ENCODE measurements around the gene MED31. TPM values are rescaled to one million over a fixed set of nuclear protein-coding genes. Genes with fewer than 3 reads are reported as not detected.
"Not testable (repeated sequence)": the region's sequence is repeated elsewhere in the genome, so short reads cannot be mapped to it uniquely, and the experiment has no call there.

The MED31 gene
- total RNA-seq, 1 donor from 2014 or later: 6.7 TPM

- not testable (repeated sequence) for DNase-seq (ENCODE audit: low read depth in 2 of 2)
Measured at GRCh38 chr17:6655732-6656361, 4.4 kb upstream of the MED31 start.

GRCh38 chr17:6654841-6655731, 3.7 kb upstream of the MED31 start:
- peak in 1 of 2 donors; percentile 7 for DNase-seq (ENCODE audit: low read depth in 2 of 2)

GRCh38 chr17:6651919-6652452, 581 bp upstream of the MED31 start:
- DNase-seq (ENCODE audit: low read depth in 2 of 2): peak; percentile 26 to 51

GRCh38 chr17:6648181-6648580, 3.2 kb downstream of the MED31 start:
- DNase-seq (ENCODE audit: low read depth in 2 of 2): peak; percentile 19 to 53

GRCh38 chr17:6643451-6644125, 7.8 kb downstream of the MED31 start:
- no peak for DNase-seq (ENCODE audit: low read depth in 2 of 2)

GRCh38 chr17:6642592-6642991, 8.8 kb downstream of the MED31 start:
- no peak for DNase-seq (ENCODE audit: low read depth in 2 of 2)

GRCh38 chr17:6641247-6641863, 10.1 kb downstream of the MED31 start:
- DNase-seq (ENCODE audit: low read depth in 2 of 2): no peak

- peak; percentile 94 for DNase-seq (ENCODE audit: low read depth in 2 of 2)
Measured at GRCh38 chr17:6640536-6641246, 10.7 kb downstream of the MED31 start, which contains the start of the genes KIAA0753 and TXNDC17. TSS of gene KIAA0753 (minus strand) at chr17:6640711. CDS start at chr17:6635103, 5,608 bp downstream. TSS of gene TXNDC17 (plus strand) at chr17:6641060. CDS start at chr17:6641083, 23 bp downstream.

- peak; percentile 29 to 55 for DNase-seq (ENCODE audit: low read depth in 2 of 2)
Measured at GRCh38 chr17:6639586-6640535, 11.5 kb downstream of the MED31 start.

- no peak for DNase-seq (ENCODE audit: low read depth in 2 of 2)
Measured at GRCh38 chr17:6639014-6639585, 12.3 kb downstream of the MED31 start.

GRCh38 chr17:6638046-6638908, 13.1 kb downstream of the MED31 start:
- DNase-seq (ENCODE audit: low read depth in 2 of 2): no peak

- DNase-seq (ENCODE audit: low read depth in 2 of 2): no peak
Measured at GRCh38 chr17:6637458-6637840, 14.0 kb downstream of the MED31 start.

- no peak for DNase-seq (ENCODE audit: low read depth in 2 of 2)
Measured at GRCh38 chr17:6636616-6637457, 14.6 kb downstream of the MED31 start.

- DNase-seq (ENCODE audit: low read depth in 2 of 2): no peak
Measured at GRCh38 chr17:6636105-6636504, 15.3 kb downstream of the MED31 start.

GRCh38 chr17:6633263-6633662, 18.1 kb downstream of the MED31 start:
- DNase-seq (ENCODE audit: low read depth in 2 of 2): no peak

- no peak for DNase-seq (ENCODE audit: low read depth in 2 of 2)
Measured at GRCh38 chr17:6632530-6632929, 18.9 kb downstream of the MED31 start.

GRCh38 chr17:6630390-6630789, 21.0 kb downstream of the MED31 start:
- no peak for DNase-seq (ENCODE audit: low read depth in 2 of 2)

Measured in lung microvascular endothelial cell (primary cell).